Ovary (tissue), 3 donors: ENCODE results near the gene SH3BP4.

Experiments
- EP300 ChIP-seq: sonication (generic); formaldehyde crosslinking; IDR thresholded peaks from one replicate; pipeline ENCODE4 v1.6.1; 2017; ENCODE audit warnings: antibody characterized with exemption
- POLR2A ChIP-seq: fragments of 450-650 bp; IDR thresholded peaks from one replicate; pipeline ENCODE4 v1.6.1; 2017; ENCODE audit warnings: antibody characterized with exemption, mild to moderate bottlenecking, moderate library complexity
- TF ChIP-seq, protein P1 (sequence below), 3 donors: fragments of 450-650 bp in 2 of 3; fragments of 200-600 bp in 1 of 3; IDR thresholded peaks; one replicate each; pipeline versions ENCODE4 v1.5.1 to v1.8.0; 2016 to 2022; ENCODE audit warnings: antibody characterized with exemption in 3 of 3, mild to moderate bottlenecking in 1 of 3
- donor health status: DM: no; HTN: no; CAD: no.

DNA sequence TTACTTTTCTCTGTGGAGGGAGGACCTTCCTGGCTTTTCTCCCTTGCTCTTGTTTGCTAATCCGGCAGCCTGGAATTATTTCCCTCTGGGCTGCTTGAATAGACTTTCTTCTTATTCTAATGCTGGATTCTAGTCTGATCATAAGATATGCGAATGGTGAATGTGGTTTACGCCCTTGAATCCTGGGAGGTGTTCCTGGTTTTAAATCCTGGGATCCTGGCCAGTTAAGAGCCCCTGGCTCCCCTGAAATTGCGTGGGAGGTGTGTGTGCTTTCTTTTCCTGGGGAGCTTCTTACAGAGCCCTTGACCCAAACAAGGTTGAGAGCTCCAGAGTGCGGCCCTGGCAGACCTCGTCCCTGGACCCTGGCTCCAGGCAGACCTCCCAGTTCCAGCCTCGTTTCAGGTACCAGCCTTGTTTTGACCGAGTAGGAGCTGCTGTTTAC, 2.8 kb downstream of the SH3BP4 start:
- no peak for TF ChIP-seq POLR2A
- TF ChIP-seq, protein P1, sequence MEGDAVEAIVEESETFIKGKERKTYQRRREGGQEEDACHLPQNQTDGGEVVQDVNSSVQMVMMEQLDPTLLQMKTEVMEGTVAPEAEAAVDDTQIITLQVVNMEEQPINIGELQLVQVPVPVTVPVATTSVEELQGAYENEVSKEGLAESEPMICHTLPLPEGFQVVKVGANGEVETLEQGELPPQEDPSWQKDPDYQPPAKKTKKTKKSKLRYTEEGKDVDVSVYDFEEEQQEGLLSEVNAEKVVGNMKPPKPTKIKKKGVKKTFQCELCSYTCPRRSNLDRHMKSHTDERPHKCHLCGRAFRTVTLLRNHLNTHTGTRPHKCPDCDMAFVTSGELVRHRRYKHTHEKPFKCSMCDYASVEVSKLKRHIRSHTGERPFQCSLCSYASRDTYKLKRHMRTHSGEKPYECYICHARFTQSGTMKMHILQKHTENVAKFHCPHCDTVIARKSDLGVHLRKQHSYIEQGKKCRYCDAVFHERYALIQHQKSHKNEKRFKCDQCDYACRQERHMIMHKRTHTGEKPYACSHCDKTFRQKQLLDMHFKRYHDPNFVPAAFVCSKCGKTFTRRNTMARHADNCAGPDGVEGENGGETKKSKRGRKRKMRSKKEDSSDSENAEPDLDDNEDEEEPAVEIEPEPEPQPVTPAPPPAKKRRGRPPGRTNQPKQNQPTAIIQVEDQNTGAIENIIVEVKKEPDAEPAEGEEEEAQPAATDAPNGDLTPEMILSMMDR (IDR thresholded peaks at IDR 0.05), result no peak
- no peak for TF ChIP-seq EP300
